Measurements from ENCODE around the gene FAM13C.

- TF ChIP-seq POLR2A (IDR thresholded peaks at IDR 0.05; ENCODE audit: low read length): no peak
- no peak for TF ChIP-seq CTCF (IDR thresholded peaks at IDR 0.05)
- TF ChIP-seq REST (IDR thresholded peaks at IDR 0.05): no peak
- TF ChIP-seq JUNB (IDR thresholded peaks at IDR 0.05): no peak
- no peak for TF ChIP-seq POLR2AphosphoS2 (conservative IDR thresholded peaks at IDR 0.05; ENCODE audit: low read length)
- TF ChIP-seq ZNF302 (CRISPR knock-in tag; IDR thresholded peaks at IDR 0.05): no peak
- TF ChIP-seq HMGXB4 (CRISPR knock-in tag; IDR thresholded peaks at IDR 0.05; ENCODE audit: borderline replicate concordance): no peak
- TF ChIP-seq NR3C1 (IDR thresholded peaks at IDR 0.05): no peak
- no peak for TF ChIP-seq EP300 (IDR thresholded peaks at IDR 0.05)
- no peak for TF ChIP-seq RCOR1 (IDR thresholded peaks at IDR 0.05; ENCODE audit: low read depth, low read length)
- TF ChIP-seq MAX (IDR thresholded peaks at IDR 0.05): no peak
- no peak for TF ChIP-seq RFX5 (IDR thresholded peaks at IDR 0.05)
These were observed 139.6 kb downstream of the FAM13C start for GRCh38 chr10:59222788-59223187.
